Fibroblast of peridontal ligament (primary cell): ENCODE data around the gene NXPE4.

Experiments used
- DNase-seq: peaks from one replicate; pipeline ENCODE4 v3.0.0-alpha.2; 2010; ENCODE audit errors: extremely low read depth

Gene NXPE4

DNA sequence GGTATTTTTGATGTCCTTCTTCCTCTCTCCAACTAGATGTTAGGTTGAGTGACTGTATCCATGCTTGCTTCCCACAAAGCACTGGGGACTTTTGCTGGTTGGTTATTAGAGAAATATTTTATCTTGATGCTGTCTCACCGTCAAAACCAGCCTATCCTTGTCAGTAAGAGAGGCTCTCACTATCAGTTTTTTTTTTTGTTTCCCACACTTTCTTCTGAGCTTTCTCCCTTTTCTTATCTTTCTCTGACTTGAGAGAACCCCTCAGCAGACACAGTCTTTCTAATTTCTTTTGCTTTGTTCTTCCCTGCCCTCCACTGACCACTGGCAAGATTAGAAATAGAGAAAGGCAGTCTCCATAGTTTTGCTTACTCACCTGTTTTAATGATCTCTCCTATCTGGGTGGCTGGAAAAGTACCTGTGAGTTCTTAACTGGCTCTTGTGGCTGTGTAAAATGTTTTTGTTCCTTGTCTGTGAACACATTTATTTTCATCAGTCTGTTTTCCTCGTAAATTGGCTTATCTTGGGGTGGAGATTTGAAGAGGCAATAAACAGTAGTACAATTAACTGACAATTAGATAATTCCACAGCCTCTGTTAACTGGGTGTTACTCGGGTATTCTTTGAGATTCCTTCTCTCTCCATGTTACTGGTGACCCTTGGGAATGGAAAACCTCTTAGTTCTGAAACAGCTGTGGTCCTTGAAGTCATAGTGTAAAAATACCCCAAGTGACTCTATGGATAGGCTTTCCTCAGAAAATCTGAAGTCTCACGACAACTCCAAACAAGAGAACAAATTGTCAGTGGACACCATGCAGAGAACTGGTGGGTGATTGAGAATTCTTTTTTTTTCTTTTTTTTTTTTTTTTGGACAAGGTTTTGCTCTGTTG, 35.9 kb downstream of the NXPE4 start, which contains the start of gene NXPE1:
Gene NXPE1, minus strand, starts transcription at position 457 of the 886 bp plus-strand sequence. CDS start 8,680 bp downstream, outside the sequence.
- no peak for DNase-seq

- no peak for DNase-seq
Observed at GRCh38 chr11:114556135-114556534, 39.5 kb downstream of the NXPE4 start.

DNA sequence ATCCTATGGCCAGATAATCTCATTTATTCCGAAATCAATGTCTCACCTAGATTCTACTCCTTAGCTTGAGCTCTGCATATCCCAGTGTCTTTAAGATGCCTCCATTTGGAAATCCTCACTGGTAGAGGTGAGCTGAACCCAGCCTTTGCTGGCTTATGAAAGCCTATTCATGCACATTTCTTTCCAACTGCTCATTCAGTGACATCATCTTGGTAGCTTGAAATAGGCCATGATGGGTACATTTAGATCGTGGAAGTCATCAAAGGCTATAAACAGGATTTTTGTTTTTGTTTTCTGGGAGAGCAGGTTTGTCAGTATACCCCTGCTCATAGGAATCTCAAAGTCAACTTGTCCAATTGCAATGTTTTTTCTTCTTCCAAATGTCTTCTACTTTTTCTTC, 41.9 kb downstream of the NXPE4 start:
- DNase-seq = no peak

GRCh38 chr11:114551060-114551459, 44.5 kb downstream of the NXPE4 start:
- DNase-seq = no peak

DNA sequence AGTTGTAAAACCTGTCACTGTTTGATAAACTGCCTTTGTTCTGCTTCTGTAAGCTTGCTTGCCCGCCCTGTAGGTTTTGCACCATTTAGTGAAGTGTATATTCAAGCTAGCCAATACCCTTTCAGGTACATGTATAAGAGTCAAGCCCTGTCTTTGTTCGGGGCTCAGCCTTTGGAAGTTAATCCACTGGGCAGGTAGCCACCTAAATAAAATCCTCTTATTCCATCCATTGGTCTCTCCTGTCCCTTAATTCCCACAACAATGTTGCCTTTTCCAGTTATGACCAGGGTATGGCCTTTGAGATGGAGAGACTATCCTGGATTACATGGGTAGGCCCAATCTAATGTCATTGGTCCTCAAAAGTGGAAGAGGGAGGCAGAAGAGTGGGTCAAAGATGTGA, 69.9 kb downstream of the NXPE4 start:
- no peak for DNase-seq

DNA sequence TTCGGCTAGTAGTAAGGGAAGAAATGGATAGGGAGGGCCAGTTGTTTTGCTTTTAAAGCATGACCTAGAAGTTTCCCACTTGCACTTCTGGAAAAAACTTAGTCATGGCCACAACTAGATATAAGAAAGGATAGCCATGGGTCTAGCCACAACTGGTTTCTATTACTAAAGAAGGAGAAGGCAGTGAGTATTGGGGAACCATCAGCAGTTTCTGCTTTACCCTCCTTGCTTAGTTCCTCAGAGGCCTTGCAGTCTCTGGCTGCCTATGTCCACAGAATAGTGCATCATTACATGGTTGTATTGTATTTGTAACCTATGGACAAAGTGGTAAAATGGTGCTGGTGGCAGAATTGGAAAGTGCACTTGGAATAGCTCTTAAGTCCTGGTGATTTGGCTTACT, 71.5 kb downstream of the NXPE4 start:
- DNase-seq = no peak

DNA sequence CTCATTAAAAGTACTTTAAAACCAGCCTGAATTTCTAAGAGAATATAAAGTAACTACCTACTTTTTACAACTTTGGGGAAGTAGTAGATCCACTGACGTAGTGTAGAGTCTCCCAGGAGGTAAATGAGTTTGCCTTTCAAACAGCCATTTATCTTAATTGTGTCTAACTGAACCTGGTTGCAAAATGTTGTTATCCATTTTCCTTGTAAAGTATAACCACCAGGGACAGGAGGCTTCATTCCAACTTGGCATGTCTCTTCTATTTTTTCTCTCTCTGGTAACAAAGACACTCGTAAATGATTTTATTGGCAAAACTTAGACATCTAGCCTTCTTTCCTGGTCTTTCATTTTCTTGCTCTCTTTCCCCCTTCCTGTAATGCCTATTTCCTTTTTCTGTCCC, 72.8 kb downstream of the NXPE4 start:
- no peak for DNase-seq
